IgD-negative memory B cell (primary cell): ENCODE measurements around the gene ISCU. TPM values are rescaled to one million over a fixed set of nuclear protein-coding genes. Genes with fewer than 3 reads are reported as not detected.
"Not testable (repeated sequence)": the region's sequence is repeated elsewhere in the genome, so short reads cannot be mapped to it uniquely, and the experiment has no call there.

Source experiments
- H3K27ac Mint-ChIP-seq, 3 donors: one replicate each; pipeline ENCODE4 v1.8.0; 2020 to 2022; ENCODE audit warnings: mild to moderate bottlenecking in 3 of 3, mixed read lengths in 3 of 3, moderate library complexity in 1 of 3
- H3K27me3 Mint-ChIP-seq: one replicate; pipeline ENCODE4 v1.8.0; 2021; ENCODE audit warnings: mixed read lengths
- H3K36me3 Mint-ChIP-seq: one replicate; pipeline ENCODE4 v1.8.0; 2020; ENCODE audit warnings: mild to moderate bottlenecking, mixed read lengths
- H3K4me1 Mint-ChIP-seq, 3 donors: one replicate each; pipeline ENCODE4 v1.8.0; 2020 to 2022; ENCODE audit warnings: mixed read lengths in 3 of 3, mild to moderate bottlenecking in 1 of 3
- H3K4me3 Mint-ChIP-seq, 4 donors: one replicate each; pipeline ENCODE4 v1.8.0; 2020 to 2022; ENCODE audit warnings: mild to moderate bottlenecking in 4 of 4, mixed read lengths in 4 of 4, moderate library complexity in 3 of 4
- H3K9me3 Mint-ChIP-seq, 3 donors: one replicate each; pipeline ENCODE4 v1.8.0; 2020 to 2021; ENCODE audit warnings: mixed read lengths in 3 of 3, mild to moderate bottlenecking in 1 of 3
- polyA plus RNA-seq: library from polyadenylated mRNA; unstranded; fragments of 300-500 nt; fragmentation: Illumina TruSeq; gene quantifications from one replicate; pipeline ENCODE4 v1.2.3, GENCODE V29; 2021

Gene ISCU
- polyA plus RNA-seq, 1 donor from 2014 or later, result 488 TPM

GRCh38 chr12:108616941-108617858 is 54.8 kb downstream of the ISCU start:
- peaks cover 5% of the 10 kb centered on the region for H3K36me3 Mint-ChIP-seq
- H3K27ac Mint-ChIP-seq, result peak overlapping the region; percentile 74 to 98 (median 96)
- peaks cover 2% of the 10 kb centered on the region for H3K27me3 Mint-ChIP-seq
- peak overlapping the region; percentile 5 to 87 (median 53) for H3K4me3 Mint-ChIP-seq
- peaks cover 23 to 49% (median 30%) of the 10 kb centered on the region in 3 donors for H3K4me1 Mint-ChIP-seq
- H3K9me3 Mint-ChIP-seq, result peaks cover 0 to 7% (median 4%) of the 10 kb centered on the region in 3 donors

GRCh38 chr12:108618079-108618952 is 55.9 kb downstream of the ISCU start:
- Mint-ChIP-seq H3K9me3 (peaks cover 0 to 7% (median 4%) of the 10 kb centered on the region in 3 donors), H3K4me3 (peak overlapping the region in 3 of 4 donors; percentile 34 to 74 (median 41)), H3K36me3 (peaks cover 5% of the 10 kb centered on the region), H3K27ac (peak overlapping the region; percentile 74 to 98 (median 96)), H3K4me1 (peaks cover 26 to 50% (median 29%) of the 10 kb centered on the region in 3 donors), H3K27me3 (peaks cover 2% of the 10 kb centered on the region)

GRCh38 chr12:108618953-108619274 is 56.5 kb downstream of the ISCU start:
- not testable (repeated sequence) for H3K27me3 Mint-ChIP-seq

More at GRCh38 chr12:108618953-108619274, 56.5 kb downstream of the ISCU start:
- peak overlapping the region in 1 of 4 donors; percentile 55 for H3K4me3 Mint-ChIP-seq
- peaks cover 26 to 46% (median 29%) of the 10 kb centered on the region in 3 donors for H3K4me1 Mint-ChIP-seq
- not testable (repeated sequence) for H3K36me3 Mint-ChIP-seq, H3K9me3 Mint-ChIP-seq
- peak overlapping the region in 2 of 3 donors; percentile 74 to 96 for H3K27ac Mint-ChIP-seq

Other genes starting within 250 kb of the ISCU start
- gene CMKLR1, start 223.3 kb upstream of the ISCU start, polyA plus RNA-seq, result 0.64 TPM
- 3.5 TPM for gene FICD, start 47.3 kb upstream of the ISCU start, polyA plus RNA-seq
- gene SART3, start 1.4 kb upstream of the ISCU start, polyA plus RNA-seq, result 51.9 TPM
- 0.33 TPM for gene TMEM119, start 35.5 kb downstream of the ISCU start, polyA plus RNA-seq
- gene SELPLG, start 71.3 kb downstream of the ISCU start, polyA plus RNA-seq, result 37.0 TPM
- 71.8 TPM for gene CORO1C, start 168.9 kb downstream of the ISCU start, polyA plus RNA-seq